Neural cell (in vitro differentiated cells): Measurements from ENCODE around the gene CLVS2. TPM values are rescaled to one million over a fixed set of nuclear protein-coding genes. Genes with fewer than 3 reads are reported as not detected.

ENCODE experiments used
- H2AFZ ChIP-seq: fragments of 200-600, 300-800 bp; sonication (generic), shearing (Covaris generic); 2 replicates; pipeline ENCODE4 v1.6.0; 2014; ENCODE audit warnings: low read depth, mild to moderate bottlenecking, antibody characterized with exemption, low read length, moderate library complexity
- H3F3A ChIP-seq: fragments of 200-600 bp; shearing (Covaris generic); 2 replicates; pipeline ENCODE4 v1.6.1; 2016; ENCODE audit warnings: mild to moderate bottlenecking, moderate library complexity, mixed read lengths, antibody characterized with exemption, low read length; ENCODE audit not compliant: insufficient read depth, poor library complexity, severe bottlenecking
- H3K27ac ChIP-seq: fragments of 200-600, 300-800 bp; sonication (generic), shearing (Covaris generic); 2 replicates; pipeline ENCODE4 v1.5.1; 2014; ENCODE audit warnings: mild to moderate bottlenecking, low read length, moderate library complexity
- H3K27me3 ChIP-seq: fragments of 300-800, 200-600 bp; sonication (generic), shearing (Covaris generic); 2 replicates; pipeline ENCODE4 v1.6.0; 2014; ENCODE audit warnings: mild to moderate bottlenecking, low read depth, low read length, moderate library complexity; ENCODE audit not compliant: insufficient read depth
- H3K36me3 ChIP-seq: fragments of 300-800, 200-600 bp; sonication (generic), shearing (Covaris generic); 2 replicates; pipeline ENCODE4 v1.5.1; 2014; ENCODE audit warnings: mild to moderate bottlenecking, antibody characterized with exemption, low read length, moderate library complexity; ENCODE audit not compliant: insufficient read depth
- H3K4me2 ChIP-seq: fragments of 300-800, 200-600 bp; sonication (generic), shearing (Covaris generic); 2 replicates; pipeline ENCODE4 v1.6.0; 2014; ENCODE audit warnings: mild to moderate bottlenecking, low read length
- H3K4me3 ChIP-seq: fragments of 300-800, 200-600 bp; sonication (generic), shearing (Covaris generic); 2 replicates; pipeline ENCODE4 v1.5.1; 2014; ENCODE audit warnings: mild to moderate bottlenecking, low read length, moderate library complexity
- H3K79me2 ChIP-seq: fragments of 200-600 bp; shearing (Covaris generic); replicated peaks from 2 replicates; pipeline ENCODE4 v1.6.0; 2014; ENCODE audit warnings: mild to moderate bottlenecking, low read length, moderate library complexity; ENCODE audit not compliant: insufficient read depth
- H3K9ac ChIP-seq: fragments of 300-800, 200-600 bp; sonication (generic), shearing (Covaris generic); 2 replicates; pipeline ENCODE4 v1.6.1; 2016; ENCODE audit warnings: mild to moderate bottlenecking, low read length, mixed read lengths
- H3K9me2 ChIP-seq: fragments of 200-600 bp; shearing (Covaris generic); 2 replicates; pipeline ENCODE4 v1.6.1; 2016; ENCODE audit warnings: mild to moderate bottlenecking, low read length, mixed read lengths; ENCODE audit not compliant: insufficient read depth
- H3K9me3 ChIP-seq: fragments of 200-600, 300-800 bp; sonication (generic), shearing (Covaris generic); 2 replicates; pipeline ENCODE4 v1.6.1; 2016; ENCODE audit warnings: mild to moderate bottlenecking, mixed run types, low read length, moderate library complexity, mixed read lengths
- H4K20me1 ChIP-seq: fragments of 200-600 bp; shearing (Covaris generic); 2 replicates; pipeline ENCODE4 v1.6.1; 2016; ENCODE audit warnings: mild to moderate bottlenecking, mixed run types; ENCODE audit not compliant: insufficient read depth
- CTCF ChIP-seq: fragments of 450-650 bp; IDR thresholded peaks from 2 replicates; pipeline ENCODE4 v1.5.1; 2014; ENCODE audit warnings: antibody characterized with exemption, mild to moderate bottlenecking, moderate library complexity; ENCODE audit not compliant: poor library complexity, severe bottlenecking
- EP300 ChIP-seq: fragments of 450-650 bp; conservative IDR thresholded peaks from 2 replicates; pipeline ENCODE4 v1.6.1; 2014; ENCODE audit warnings: antibody characterized with exemption, mild to moderate bottlenecking, moderate library complexity; ENCODE audit not compliant: poor library complexity, severe bottlenecking
- EZH2 ChIP-seq: fragments of 200-600, 300-800 bp; shearing (Covaris generic), sonication (generic); IDR thresholded peaks from 2 replicates; pipeline ENCODE4 v1.6.1; 2014; ENCODE audit warnings: antibody characterized with exemption, low read length, borderline replicate concordance, mild to moderate bottlenecking; ENCODE audit not compliant: insufficient read depth, poor library complexity, severe bottlenecking
- MXI1 ChIP-seq: fragments of 450-650 bp; conservative IDR thresholded peaks from 2 replicates; pipeline ENCODE4 v1.6.1; 2014; ENCODE audit warnings: antibody characterized with exemption, mild to moderate bottlenecking; ENCODE audit not compliant: poor library complexity, severe bottlenecking
- POLR2AphosphoS5 ChIP-seq: IDR thresholded peaks from 2 replicates; pipeline ENCODE4 v1.6.1; 2012
- RAD21 ChIP-seq: fragments of 450-650 bp; conservative IDR thresholded peaks from 2 replicates; pipeline ENCODE4 v1.6.1; 2014; ENCODE audit warnings: antibody characterized with exemption, mild to moderate bottlenecking, moderate library complexity
- REST ChIP-seq: IDR thresholded peaks from 2 replicates; pipeline ENCODE4 v1.6.1; 2012; ENCODE audit warnings: borderline replicate concordance
- SMC3 ChIP-seq: fragments of 450-650 bp; conservative IDR thresholded peaks from 2 replicates; pipeline ENCODE4 v1.6.1; 2014; ENCODE audit warnings: antibody characterized with exemption, mild to moderate bottlenecking, moderate library complexity; ENCODE audit not compliant: poor library complexity
- TAF1 ChIP-seq: IDR thresholded peaks from 2 replicates; pipeline ENCODE4 v1.6.1; 2012; ENCODE audit warnings: low read depth
- polyA plus RNA-seq: library from polyadenylated mRNA; depleted of rRNA; stranded (reverse); fragments of >200 nt; gene quantifications from 2 replicates; pipeline ENCODE4 v1.2.3, GENCODE V29; 2014

Gene CLVS2
- polyA plus RNA-seq, 1 donor from 2014 or later = 12.9 TPM

- no peaks in the 10 kb centered on the region for H3K36me3 ChIP-seq
- no peak overlapping the region for H3K4me2 ChIP-seq
- no peaks in the 10 kb centered on the region for H3K9me3 ChIP-seq
- no peak overlapping the region for H2AFZ ChIP-seq
- no peak overlapping the region for H3K9ac ChIP-seq
- H3K9me2 ChIP-seq = no peaks in the 10 kb centered on the region
- no peaks in the 10 kb centered on the region for H3K27me3 ChIP-seq
- H4K20me1 ChIP-seq = no peaks in the 10 kb centered on the region
- TF ChIP-seq TAF1 (no peak), EP300 (no peak), RAD21 (no peak), CTCF (no peak), MXI1 (no peak), EZH2 (no peak), SMC3 (no peak), REST (no peak), POLR2AphosphoS5 (no peak)
- no peaks in the 10 kb centered on the region for H3K79me2 ChIP-seq
- H3K4me3 ChIP-seq = no peak overlapping the region
- H3F3A ChIP-seq = no peaks in the 10 kb centered on the region
- H3K27ac ChIP-seq = no peak overlapping the region
Measured at GRCh38 chr6:122953766-122954165, 42.3 kb upstream of the CLVS2 start.

GRCh38 chr6:122956376-122956775, 39.7 kb upstream of the CLVS2 start:
- TF ChIP-seq SMC3 (no peak), RAD21 (no peak), POLR2AphosphoS5 (no peak), EZH2 (no peak), EP300 (no peak), TAF1 (no peak), MXI1 (no peak), REST (no peak), CTCF (no peak)
- Histone ChIP-seq H4K20me1 (no peaks in the 10 kb centered on the region), H3F3A (no peaks in the 10 kb centered on the region), H3K27ac (no peak overlapping the region), H3K79me2 (no peaks in the 10 kb centered on the region), H3K27me3 (no peaks in the 10 kb centered on the region), H2AFZ (no peak overlapping the region), H3K36me3 (no peaks in the 10 kb centered on the region), H3K9ac (no peak overlapping the region), H3K9me3 (no peaks in the 10 kb centered on the region), H3K9me2 (no peaks in the 10 kb centered on the region), H3K4me2 (no peak overlapping the region), H3K4me3 (no peak overlapping the region)
